GM19193 (cell line): Measurements from ENCODE around the gene TTI1.

ENCODE experiments used
- POLR2A ChIP-seq: IDR thresholded peaks from 4 replicates; pipeline ENCODE4 v1.6.1; 2011; ENCODE audit not compliant: insufficient read depth, insufficient read length; ENCODE audit errors: extremely low read depth

Gene TTI1

DNA sequence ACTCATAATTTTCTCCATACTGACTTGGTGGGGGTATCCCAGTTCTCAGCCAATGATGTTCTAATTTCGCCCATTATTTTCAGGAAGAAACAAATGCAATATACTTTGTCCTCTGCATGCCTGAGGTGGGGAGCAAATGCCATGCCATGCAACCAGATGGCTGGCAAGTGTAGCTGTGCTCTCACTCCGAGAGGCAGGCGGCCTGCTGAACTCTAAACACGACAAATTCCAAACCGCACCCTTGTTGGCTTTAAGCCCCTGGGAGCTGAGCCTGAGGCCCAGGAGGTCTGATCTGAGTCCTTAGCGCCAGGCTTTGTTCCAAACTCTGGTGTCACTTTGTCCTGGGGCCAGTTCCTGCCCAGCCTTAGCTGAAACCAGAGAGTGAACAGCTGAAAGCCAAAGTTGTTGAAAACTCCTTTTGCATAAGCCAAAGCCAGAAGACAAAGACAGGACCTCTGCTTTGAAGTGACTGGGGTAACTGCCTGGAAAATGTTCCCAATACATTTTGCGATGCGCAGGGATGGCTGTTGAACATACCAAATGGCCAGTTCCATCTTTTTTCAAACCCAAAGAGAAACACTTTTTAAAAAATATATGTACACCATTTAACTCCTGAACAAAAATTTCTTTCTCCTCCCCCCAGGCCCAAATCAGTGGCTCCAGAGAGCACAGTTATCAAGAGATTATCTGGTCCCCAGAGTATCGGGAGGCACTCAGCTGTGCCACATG is 46.2 kb downstream of the TTI1 start:
- TF ChIP-seq POLR2A = no peak

DNA sequence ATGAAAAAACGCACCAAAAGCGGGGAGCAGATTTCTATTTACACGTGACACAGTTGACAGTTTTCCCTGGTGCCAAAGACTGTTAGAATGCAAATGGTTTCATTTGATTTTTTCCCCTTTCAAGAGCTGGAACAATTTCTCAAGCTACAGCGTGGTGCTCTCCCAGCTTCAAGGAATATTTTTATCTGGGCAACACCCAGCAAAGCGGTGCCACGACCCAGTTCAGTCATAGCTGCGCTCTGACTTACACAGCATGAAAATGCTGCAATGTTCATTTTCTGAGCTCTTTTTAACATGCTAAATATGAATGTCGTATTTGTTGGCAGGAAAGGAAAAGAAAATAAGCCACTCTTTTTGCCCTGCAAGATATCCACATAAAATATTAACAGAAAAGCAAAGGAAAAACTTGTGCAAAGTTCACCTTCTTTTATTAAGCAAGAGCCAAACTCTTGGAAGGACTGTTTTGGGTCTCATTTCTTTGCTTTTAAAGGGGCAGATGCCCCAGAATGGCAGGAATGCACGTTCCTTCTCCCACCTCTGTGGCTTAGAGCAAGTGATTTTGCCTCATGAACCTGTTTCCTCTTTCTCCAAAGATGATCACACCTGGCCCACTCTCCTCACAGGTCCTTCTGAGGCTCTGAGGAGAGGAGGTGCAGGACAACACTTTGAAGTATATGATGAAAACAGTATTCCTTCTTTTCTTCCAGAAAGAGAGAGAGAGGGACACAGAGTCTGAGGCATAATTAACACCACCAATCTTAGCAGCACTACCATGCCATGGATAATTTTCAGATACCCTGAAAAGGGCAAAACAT is 47.0 kb downstream of the TTI1 start:
- no peak for TF ChIP-seq POLR2A

DNA sequence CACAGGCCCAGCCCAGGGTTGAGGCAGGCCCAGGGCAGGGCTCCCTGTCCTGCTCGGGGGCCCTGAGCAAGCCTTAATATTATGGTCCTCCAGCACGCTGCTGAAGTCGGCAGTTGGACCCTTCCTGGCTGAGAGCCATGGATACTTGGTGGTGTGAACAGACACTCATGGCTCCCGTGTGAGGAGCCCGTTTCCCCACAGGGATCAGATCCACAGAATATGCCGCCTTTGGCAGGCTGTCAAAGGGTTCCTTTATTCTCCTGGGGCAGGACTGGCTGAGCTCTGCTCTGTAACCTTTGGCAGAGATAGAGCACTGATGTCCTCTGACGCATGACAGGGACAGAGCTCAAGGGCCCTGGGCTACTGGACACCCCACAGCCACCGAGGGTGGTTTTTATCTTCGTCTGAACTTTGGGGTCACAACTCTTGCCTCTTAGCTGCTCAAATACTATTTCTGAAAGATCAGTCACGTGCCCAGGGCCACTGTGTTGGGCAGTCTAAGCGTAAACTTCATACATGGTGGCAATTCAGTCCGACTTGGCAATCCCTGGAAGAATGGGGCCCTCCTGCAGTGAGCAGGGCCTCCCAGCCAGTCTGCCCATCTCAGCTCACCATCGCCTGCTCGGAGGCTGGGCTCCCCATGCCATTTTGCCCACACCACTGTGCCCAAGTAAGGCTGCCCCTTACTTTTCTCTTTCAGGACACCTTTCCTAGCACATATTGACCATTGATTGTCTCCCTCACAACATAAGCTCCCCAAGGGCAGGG is 49.1 kb downstream of the TTI1 start:
- TF ChIP-seq POLR2A = no peak

DNA sequence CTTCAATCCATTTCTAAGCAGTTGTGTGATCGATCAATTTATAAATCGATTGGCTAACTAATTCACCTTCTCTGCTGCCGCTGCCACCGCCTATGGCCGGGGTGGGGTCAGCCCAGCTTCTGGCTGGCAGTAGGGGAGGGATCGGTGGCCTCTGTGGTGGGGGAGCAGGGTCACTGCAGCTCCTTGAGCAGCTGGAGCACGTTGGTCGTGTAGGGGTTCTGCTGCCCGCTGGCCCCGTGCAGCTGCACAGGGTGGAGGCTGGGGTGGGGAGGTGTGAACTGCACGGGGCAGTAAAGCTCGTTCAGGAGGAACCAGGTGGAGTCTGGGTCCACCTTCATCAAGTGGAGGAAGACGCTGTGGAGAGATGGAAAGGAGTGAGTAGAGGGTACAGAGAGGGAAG is 50.0 kb downstream of the TTI1 start:
- TF ChIP-seq POLR2A = no peak

DNA sequence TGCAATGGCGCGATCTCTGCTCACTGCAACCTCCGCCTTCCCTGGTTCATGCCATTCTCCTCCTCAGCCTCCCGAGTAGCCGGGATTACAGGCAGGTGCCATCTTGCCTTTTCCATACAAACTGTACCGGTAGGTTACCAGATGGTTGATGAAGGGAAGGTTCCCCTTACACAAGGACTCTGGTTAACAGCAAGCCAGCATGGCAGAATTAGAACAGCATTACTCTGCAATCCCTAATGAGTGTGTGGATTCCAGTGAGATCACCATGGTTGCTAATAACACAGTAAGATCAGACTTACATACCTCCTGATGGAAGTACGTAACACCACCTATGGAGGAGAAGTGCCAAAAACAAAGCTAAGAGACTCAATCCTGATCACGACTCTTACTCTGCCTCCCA is 51.7 kb downstream of the TTI1 start:
- no peak for TF ChIP-seq POLR2A

DNA sequence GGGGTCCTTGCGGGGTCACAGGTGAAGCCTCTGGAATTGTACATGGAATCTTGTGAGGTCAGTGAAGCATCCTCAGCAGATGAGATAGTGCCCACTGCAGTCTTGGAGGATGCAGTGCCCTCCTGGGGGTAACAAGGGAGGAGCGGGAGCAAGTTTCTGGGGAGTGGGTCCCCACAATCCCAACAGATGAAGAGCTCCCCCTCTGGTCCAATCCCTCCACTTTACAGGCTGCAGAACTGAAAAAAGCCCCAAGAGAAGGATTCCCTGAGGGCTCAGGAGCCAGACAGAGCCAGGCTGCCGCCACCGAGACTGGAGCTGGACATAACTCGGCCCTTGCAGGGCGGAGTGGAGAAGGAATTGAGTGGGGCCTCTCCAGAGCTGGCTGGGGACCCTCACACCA is 52.4 kb downstream of the TTI1 start:
- no peak for TF ChIP-seq POLR2A

DNA sequence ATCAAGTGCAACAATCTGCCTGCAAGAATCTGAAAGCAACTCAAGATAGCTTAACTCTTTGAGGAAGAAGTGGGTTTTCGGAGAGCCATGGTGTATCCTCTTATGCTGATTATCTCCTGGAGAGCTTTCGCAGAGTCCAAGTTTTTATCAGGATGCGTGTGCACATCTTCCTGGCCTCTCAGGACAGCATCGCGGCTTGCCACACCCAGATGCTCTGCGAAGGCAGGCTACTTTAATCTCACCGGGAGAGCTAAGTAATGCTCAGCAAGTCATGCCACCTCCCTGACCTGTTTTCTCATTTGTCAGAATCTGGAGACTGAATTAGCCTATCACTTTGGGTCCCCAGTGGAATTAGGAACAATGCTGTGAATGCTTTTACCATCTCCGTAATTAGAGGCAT is 52.9 kb downstream of the TTI1 start:
- no peak for TF ChIP-seq POLR2A

DNA sequence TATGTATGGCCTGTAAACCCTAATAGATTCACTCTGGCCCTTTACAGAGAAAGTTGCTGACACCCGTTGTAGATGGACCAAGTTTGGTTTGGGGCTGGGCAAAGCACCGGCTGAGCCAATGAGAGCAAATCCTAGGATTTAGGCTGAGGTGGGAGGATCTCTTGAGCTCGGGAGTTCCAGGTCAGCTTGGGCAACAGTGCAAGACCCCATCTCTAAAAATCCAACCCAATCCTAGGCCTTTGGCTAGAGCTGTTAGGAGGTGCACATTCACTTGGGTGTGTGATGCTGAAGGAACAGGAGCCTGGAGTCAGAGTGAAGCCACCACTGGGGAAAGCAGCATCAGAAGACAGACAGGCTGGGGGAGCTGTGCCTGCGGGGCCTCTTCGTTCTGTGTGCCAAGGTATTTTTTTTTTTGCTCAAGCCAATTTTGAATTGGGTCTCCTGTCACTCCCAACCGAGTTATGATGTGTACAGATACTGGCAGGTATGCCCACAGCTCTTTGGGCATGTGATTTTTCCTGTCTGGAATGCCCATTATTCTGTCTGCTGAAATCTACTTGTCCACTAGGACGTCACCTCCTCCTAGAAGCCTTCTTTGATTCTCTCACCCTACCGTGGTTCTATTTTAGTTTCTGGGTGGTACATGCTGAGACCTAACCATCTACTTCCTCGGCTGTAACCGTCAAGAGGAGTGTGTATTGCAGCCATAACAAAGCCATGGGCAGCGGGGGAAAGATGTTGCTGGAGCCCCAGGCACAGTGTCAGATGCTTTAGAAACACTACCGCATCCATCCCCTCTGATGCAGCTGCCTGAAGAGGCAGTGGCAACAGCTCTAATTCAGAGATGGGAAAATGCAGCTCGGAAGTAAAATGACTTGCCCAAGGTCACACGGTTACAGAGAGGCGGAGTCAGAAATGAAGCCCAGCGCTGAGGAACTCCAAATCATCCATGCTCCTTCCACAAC is 54.0 kb downstream of the TTI1 start:
- TF ChIP-seq POLR2A = no peak

DNA sequence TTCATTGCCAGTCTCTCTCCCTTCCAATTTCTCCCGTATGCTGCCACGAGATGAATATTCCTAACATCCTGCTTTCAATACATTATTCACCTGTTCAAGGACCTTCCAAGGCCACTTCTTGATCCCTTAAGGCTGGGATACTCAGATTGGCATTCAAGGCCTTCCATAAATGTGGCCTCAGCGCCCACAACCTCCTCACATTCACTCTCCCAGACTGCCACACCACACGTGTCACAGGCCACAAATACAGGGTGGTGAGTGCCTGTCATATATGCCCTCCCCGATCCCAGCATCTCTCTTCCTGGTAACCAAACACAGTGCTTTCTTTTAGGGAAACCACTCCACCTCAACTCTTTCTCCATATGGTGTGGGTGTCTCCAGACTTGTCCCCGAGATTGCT is 55.5 kb downstream of the TTI1 start:
- no peak for TF ChIP-seq POLR2A

DNA sequence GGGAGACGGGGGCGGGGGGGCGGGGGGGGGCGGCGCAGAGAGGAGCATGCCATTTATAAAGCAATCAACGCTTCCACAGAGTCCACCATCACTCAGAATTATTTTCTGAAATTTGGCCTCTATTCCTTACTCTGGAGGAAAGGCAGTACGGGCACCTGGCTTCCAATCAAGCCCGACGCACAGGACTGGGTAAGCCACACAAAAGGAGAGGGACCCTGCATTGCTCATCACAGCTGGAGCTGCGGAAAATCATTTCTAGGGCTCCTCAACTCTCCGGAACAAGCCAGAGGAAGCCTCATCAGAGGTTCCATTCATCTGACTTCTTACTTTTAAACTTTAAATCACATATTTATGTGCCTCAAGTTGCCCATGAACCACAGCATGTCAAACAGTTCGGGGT is 55.9 kb downstream of the TTI1 start:
- no peak for TF ChIP-seq POLR2A

DNA sequence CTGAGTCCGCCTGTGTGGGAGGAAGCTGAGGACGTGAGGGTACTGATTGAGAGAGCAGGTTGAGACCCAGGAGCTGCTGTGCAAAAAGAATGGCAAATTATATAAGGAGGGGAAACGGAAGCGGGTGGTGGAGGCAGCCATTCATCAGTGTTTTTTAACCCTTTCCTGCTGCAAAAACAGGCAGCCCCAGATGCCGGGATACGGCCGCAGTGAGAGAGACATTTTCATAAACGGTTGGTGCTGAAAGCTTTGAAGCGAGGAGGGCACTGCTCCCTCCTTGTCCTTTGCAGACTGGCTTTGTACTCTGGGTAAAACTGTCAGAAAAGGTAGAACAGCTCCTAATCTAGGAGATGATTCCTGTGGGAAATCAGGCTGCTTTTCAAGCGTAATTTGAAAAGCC is 56.4 kb downstream of the TTI1 start:
- no peak for TF ChIP-seq POLR2A

DNA sequence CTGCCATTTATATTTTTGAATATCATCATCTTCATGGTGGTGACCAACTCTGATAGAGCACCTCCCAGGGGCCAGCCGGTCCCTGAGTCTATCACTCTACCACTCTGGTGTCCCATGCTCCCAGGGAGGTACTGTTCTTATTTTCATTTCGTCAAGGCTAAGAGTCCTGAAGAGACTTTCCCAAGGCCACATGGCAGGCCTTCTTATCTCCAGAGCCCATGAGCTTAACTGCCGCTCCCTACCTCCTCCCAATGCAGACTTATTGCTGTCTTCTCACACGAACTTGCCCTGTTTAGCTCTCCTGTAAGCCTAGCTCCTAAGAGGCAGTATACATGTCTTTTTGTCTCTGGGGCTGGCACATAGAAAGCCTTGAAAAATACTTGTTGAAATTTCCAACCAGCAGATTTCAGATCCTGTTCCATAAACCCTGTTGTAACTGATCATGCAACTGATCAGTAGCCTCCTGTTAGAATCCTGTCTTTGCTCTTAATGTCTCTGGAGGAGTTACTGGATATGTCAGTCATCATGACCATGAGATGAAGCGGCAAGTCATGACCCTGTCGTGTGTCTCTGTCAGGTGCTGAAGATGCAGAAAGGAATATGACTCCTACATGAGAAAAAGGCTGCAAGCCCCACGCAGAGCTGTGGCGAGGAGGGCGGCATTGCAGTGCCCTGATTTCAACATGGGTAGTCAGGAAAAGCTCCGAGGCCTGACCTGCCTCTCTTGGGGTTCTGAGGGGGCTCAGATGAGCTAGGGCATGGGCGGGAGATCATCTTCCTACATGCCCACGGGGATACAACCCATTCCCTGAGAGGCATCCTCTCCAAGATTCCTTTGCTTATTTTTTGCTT is 60.0 kb downstream of the TTI1 start:
- no peak for TF ChIP-seq POLR2A

DNA sequence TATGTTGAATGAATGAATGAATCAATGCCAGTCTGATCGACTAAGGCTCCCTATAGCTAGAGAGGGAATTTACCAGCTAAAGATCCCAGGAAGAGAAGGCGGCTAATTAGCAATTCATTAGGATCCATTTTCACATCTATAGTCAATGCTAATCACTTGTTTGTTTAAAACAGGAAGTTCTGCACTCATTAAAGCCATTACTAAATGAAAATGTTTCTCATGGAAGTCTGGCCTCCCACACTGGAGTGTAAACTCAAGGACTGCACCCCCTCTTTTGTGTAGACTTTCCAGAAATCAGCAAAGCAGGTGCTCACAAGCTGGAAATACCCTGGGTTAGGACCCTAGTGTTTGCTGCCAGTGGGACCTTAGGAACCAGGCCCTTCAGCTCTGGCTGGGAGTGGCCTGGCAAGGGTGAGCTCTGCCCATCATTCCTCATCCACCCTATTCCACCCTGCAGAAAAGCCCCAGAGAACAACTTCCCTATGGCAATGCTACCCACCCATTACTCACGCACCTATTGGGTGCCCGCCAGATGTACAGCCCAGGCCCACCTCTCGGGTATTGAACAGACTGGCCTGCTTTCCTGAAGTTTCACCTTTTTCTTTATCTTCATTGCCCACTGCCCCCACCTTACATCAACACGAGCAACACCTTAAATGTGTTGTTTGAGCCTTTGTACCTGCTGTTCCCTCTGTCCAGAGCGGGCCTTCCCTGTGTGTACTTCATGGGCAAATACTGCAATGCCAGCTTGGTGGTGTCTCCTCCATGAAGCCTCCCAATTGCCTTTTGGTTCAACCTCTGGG is 60.8 kb downstream of the TTI1 start:
- no peak for TF ChIP-seq POLR2A
